Neural progenitor cell (in vitro differentiated cells): ENCODE results near the gene PARD3B. TPM values are rescaled to one million over a fixed set of nuclear protein-coding genes. Genes with fewer than 3 reads are reported as not detected.
A peak's percentile ranks its signal among the peaks of the same experiment; 100 is the strongest.

ENCODE experiments used
- DNase-seq: peaks from one replicate; pipeline ENCODE4 v3.0.0-alpha.2; 2016; ENCODE audit warnings: low spot score
- H2AFZ ChIP-seq: fragments of 200-600 bp; sonication (generic); replicated peaks from 2 replicates; pipeline ENCODE4 v1.6.1; 2016; ENCODE audit warnings: antibody characterized with exemption
- H3F3A ChIP-seq: fragments of 200-600 bp; sonication (generic); 2 replicates; pipeline ENCODE4 v1.6.1; 2016; ENCODE audit warnings: antibody characterized with exemption, low read depth
- H3K27ac ChIP-seq: fragments of 200-600 bp; sonication (generic); 2 replicates; pipeline ENCODE4 v1.5.1; 2016; ENCODE audit warnings: mild to moderate bottlenecking
- H3K27me3 ChIP-seq: fragments of 200-600 bp; sonication (generic); 2 replicates; pipeline ENCODE4 v1.6.1; 2016; ENCODE audit warnings: mild to moderate bottlenecking, moderate library complexity
- H3K36me3 ChIP-seq: fragments of 200-600 bp; sonication (generic); 2 replicates; pipeline ENCODE4 v1.5.1; 2016
- H3K4me1 ChIP-seq: fragments of 200-600 bp; sonication (generic); 2 replicates; pipeline ENCODE4 v1.6.1; 2016; ENCODE audit warnings: mixed run types
- H3K4me2 ChIP-seq: fragments of 200-600 bp; sonication (generic); 2 replicates; pipeline ENCODE4 v1.6.1; 2016
- H3K4me3 ChIP-seq: fragments of 200-600 bp; sonication (generic); 2 replicates; pipeline ENCODE4 v1.5.1; 2016
- H3K79me2 ChIP-seq: fragments of 200-600 bp; sonication (generic); 2 replicates; pipeline ENCODE4 v1.6.1; 2016; ENCODE audit warnings: low read depth
- H3K9ac ChIP-seq: fragments of 200-600 bp; sonication (generic); 2 replicates; pipeline ENCODE4 v1.6.1; 2016
- H3K9me3 ChIP-seq: fragments of 200-600 bp; sonication (generic); 2 replicates; pipeline ENCODE4 v1.5.1; 2016; ENCODE audit warnings: low read depth
- H4K20me1 ChIP-seq: fragments of 200-600 bp; sonication (generic); 2 replicates; pipeline ENCODE4 v1.6.1; 2016; ENCODE audit warnings: low read depth
- H3K27ac Mint-ChIP-seq: 3 replicates; pipeline ENCODE4 v1.8.0; 2021; ENCODE audit warnings: mixed read lengths
- H3K27me3 Mint-ChIP-seq: 2 replicates; pipeline ENCODE4 v1.8.0; 2022; ENCODE audit warnings: low read depth, mild to moderate bottlenecking, inconsistent platforms, moderate library complexity, mixed read lengths; ENCODE audit not compliant: insufficient read depth
- H3K36me3 Mint-ChIP-seq: 3 replicates; pipeline ENCODE4 v1.8.0; 2021; ENCODE audit warnings: mixed read lengths
- H3K4me1 Mint-ChIP-seq: 3 replicates; pipeline ENCODE4 v1.8.0; 2021; ENCODE audit warnings: mixed read lengths
- H3K4me3 Mint-ChIP-seq: 3 replicates; pipeline ENCODE4 v1.8.0; 2021; ENCODE audit warnings: mild to moderate bottlenecking, moderate library complexity, mixed read lengths
- H3K9me3 Mint-ChIP-seq: 3 replicates; pipeline ENCODE4 v1.8.0; 2020; ENCODE audit warnings: mixed read lengths
- EZH2 ChIP-seq: fragments of 200-600 bp; sonication (generic); IDR thresholded peaks from 2 replicates; pipeline ENCODE4 v1.6.1; 2017; ENCODE audit warnings: antibody characterized with exemption, mild to moderate bottlenecking, moderate library complexity
- EZH2phosphoT487 ChIP-seq: fragments of 200-600 bp; sonication (generic); IDR thresholded peaks from 2 replicates; pipeline ENCODE4 v1.6.1; 2017; ENCODE audit warnings: antibody characterized with exemption
- total RNA-seq: library from RNA; depleted of rRNA; stranded (reverse); fragments of >200 nt; gene quantifications from 2 replicates; pipeline ENCODE4 v1.2.3, GENCODE V29; 2015; ENCODE audit warnings: low replicate concordance
- TF ChIP-seq, protein P1 (sequence below): fragments of 200-600 bp; sonication (generic); IDR thresholded peaks from 2 replicates; pipeline ENCODE4 v1.5.1; 2017; ENCODE audit warnings: antibody characterized with exemption, mild to moderate bottlenecking

PARD3B gene
- total RNA-seq, 1 donor from 2014 or later: 8.4 TPM

DNA sequence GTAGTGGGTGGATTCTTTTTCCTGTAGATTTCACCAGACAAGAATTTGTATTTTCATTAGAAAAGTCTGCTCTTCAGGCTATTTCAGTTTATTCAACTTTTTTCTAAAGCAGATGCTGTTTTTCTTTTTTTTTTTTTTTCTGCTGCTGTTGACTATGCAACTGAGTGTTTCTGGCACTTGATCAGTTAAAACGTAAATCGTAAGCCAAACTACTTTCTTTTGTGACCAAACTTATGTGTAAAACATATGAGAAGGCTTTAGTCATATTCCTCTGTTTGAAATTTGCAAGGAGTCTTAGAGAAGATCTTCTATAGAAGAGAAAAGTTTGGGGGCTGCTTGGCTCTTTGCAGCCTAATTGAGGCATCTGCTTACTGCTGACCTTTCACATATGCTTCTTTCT, 170.1 kb downstream of the PARD3B start:
- Histone ChIP-seq H3K9me3 (no peaks in the 10 kb centered on the region), H3K4me2 (no peak overlapping the region), H3K27ac (no peak overlapping the region), H3K4me3 (no peak overlapping the region), H3K27me3 (no peaks in the 10 kb centered on the region), H3F3A (no peaks in the 10 kb centered on the region), H4K20me1 (no peaks in the 10 kb centered on the region), H2AFZ (no peak overlapping the region), H3K36me3 (no peaks in the 10 kb centered on the region), H3K9ac (no peak overlapping the region), H3K4me1 (no peaks in the 10 kb centered on the region), H3K79me2 (no peaks in the 10 kb centered on the region)
- no peaks in the 10 kb centered on the region for H3K4me1 Mint-ChIP-seq
- peaks cover 6% of the 10 kb centered on the region for H3K36me3 Mint-ChIP-seq
- no peak for DNase-seq
- no peak overlapping the region for H3K4me3 Mint-ChIP-seq
- TF ChIP-seq, protein P1, sequence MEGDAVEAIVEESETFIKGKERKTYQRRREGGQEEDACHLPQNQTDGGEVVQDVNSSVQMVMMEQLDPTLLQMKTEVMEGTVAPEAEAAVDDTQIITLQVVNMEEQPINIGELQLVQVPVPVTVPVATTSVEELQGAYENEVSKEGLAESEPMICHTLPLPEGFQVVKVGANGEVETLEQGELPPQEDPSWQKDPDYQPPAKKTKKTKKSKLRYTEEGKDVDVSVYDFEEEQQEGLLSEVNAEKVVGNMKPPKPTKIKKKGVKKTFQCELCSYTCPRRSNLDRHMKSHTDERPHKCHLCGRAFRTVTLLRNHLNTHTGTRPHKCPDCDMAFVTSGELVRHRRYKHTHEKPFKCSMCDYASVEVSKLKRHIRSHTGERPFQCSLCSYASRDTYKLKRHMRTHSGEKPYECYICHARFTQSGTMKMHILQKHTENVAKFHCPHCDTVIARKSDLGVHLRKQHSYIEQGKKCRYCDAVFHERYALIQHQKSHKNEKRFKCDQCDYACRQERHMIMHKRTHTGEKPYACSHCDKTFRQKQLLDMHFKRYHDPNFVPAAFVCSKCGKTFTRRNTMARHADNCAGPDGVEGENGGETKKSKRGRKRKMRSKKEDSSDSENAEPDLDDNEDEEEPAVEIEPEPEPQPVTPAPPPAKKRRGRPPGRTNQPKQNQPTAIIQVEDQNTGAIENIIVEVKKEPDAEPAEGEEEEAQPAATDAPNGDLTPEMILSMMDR: no peak
- TF ChIP-seq EZH2phosphoT487 (no peak), EZH2 (no peak)
- H3K9me3 Mint-ChIP-seq: no peaks in the 10 kb centered on the region
- H3K27me3 Mint-ChIP-seq: no peaks in the 10 kb centered on the region
- no peak overlapping the region for H3K27ac Mint-ChIP-seq

DNA sequence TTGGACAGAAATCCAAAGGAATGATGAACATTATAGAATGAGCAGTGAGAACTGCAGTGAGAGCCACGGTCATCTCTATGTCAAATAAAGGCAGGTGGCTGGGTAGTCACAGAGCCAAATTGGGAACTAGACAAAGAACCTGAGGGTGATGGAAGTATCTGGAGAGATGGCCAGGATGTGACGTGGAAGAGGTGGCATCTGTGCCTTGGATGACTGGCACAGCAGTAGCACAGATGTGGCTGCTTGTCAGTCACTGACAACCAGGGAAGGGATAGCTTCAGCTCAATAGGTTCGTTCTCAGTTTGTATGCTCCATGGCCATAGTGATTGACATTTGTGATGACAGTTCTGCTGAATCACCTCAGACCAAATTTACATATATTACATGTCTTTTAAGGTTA, 172.3 kb downstream of the PARD3B start:
- no peaks in the 10 kb centered on the region for H3K79me2 ChIP-seq
- H3K4me1 ChIP-seq: no peaks in the 10 kb centered on the region
- H3K27ac ChIP-seq: no peak overlapping the region
- no peaks in the 10 kb centered on the region for H4K20me1 ChIP-seq
- no peak for DNase-seq
- H3K9ac ChIP-seq: no peak overlapping the region
- H3K36me3 Mint-ChIP-seq: peaks cover 2% of the 10 kb centered on the region
- TF ChIP-seq, protein P1: no peak
- no peak overlapping the region for H2AFZ ChIP-seq
- H3F3A ChIP-seq: no peaks in the 10 kb centered on the region
- H3K27ac Mint-ChIP-seq: peak overlapping the region; percentile 11
- H3K4me3 ChIP-seq: no peak overlapping the region
- no peak overlapping the region for H3K4me2 ChIP-seq
- H3K27me3 ChIP-seq: no peaks in the 10 kb centered on the region
- H3K4me3 Mint-ChIP-seq: no peak overlapping the region
- no peaks in the 10 kb centered on the region for H3K9me3 Mint-ChIP-seq
- H3K36me3 ChIP-seq: no peaks in the 10 kb centered on the region
- no peaks in the 10 kb centered on the region for H3K9me3 ChIP-seq
- peaks cover under 1% of the 10 kb centered on the region for H3K27me3 Mint-ChIP-seq
- H3K4me1 Mint-ChIP-seq: no peaks in the 10 kb centered on the region

DNA sequence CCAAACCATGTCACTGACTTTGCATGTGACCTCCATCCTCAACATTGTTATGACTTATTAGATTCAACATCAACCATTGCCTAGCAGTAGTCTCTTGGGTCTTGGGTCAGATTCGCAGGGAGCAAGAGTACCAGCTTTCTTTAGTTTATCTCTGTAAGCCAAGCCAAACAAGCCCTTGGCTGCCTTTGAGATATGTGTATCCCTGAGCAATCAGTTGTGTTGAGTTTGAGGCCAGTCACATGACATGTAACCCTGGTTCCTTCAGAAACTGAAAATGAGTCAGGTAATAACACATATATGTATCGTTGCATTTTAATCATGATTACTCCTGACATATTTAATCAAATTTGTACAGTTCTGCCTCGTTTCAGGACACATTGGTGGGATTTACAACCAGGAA, 173.3 kb downstream of the PARD3B start:
- H3K4me2 ChIP-seq: no peak overlapping the region
- no peak overlapping the region for H2AFZ ChIP-seq
- H3K4me3 ChIP-seq: no peak overlapping the region
- no peaks in the 10 kb centered on the region for H4K20me1 ChIP-seq
- H3K9me3 Mint-ChIP-seq: no peaks in the 10 kb centered on the region
- H3K4me1 ChIP-seq: no peaks in the 10 kb centered on the region
- no peaks in the 10 kb centered on the region for H3K4me1 Mint-ChIP-seq
- H3K27ac Mint-ChIP-seq: no peak overlapping the region
- H3K36me3 Mint-ChIP-seq: no peaks in the 10 kb centered on the region
- no peaks in the 10 kb centered on the region for H3F3A ChIP-seq
- peaks cover 3% of the 10 kb centered on the region for H3K27me3 Mint-ChIP-seq
- H3K27me3 ChIP-seq: no peaks in the 10 kb centered on the region
- H3K27ac ChIP-seq: no peak overlapping the region
- no peak for DNase-seq
- H3K4me3 Mint-ChIP-seq: no peak overlapping the region
- no peaks in the 10 kb centered on the region for H3K36me3 ChIP-seq
- H3K79me2 ChIP-seq: no peaks in the 10 kb centered on the region
- no peaks in the 10 kb centered on the region for H3K9me3 ChIP-seq
- no peak overlapping the region for H3K9ac ChIP-seq
- TF ChIP-seq EZH2phosphoT487: no peak
- TF ChIP-seq, protein P1: no peak
- no peak for TF ChIP-seq EZH2

DNA sequence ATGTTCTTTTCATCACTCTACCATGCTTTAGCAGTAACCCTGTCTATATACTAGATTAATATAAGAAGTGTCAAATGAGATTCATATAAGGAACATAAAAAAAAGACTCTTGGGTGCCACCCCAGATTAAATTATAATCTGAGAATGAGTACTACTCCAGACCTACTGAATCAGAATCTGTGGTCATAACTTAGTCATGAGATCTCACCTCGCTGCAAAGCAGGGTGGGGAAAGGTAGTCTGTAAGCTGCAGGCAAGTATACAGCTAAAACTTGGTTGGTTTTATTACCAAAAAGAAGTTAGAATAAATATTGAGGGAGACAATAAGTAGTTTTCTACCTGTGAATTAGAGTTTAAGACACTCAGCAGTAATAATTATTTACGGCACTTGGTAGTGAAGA, 175.6 kb downstream of the PARD3B start:
- H3K36me3 ChIP-seq: no peaks in the 10 kb centered on the region
- Mint-ChIP-seq H3K36me3 (no peaks in the 10 kb centered on the region), H3K27ac (no peak overlapping the region), H3K9me3 (no peaks in the 10 kb centered on the region), H3K4me1 (peaks cover 2% of the 10 kb centered on the region), H3K4me3 (no peak overlapping the region), H3K27me3 (peaks cover 3% of the 10 kb centered on the region)
- TF ChIP-seq EZH2: no peak
- TF ChIP-seq, protein P1: no peak
- TF ChIP-seq EZH2phosphoT487: no peak
- H3K4me2 ChIP-seq: no peak overlapping the region
- DNase-seq: no peak
- H3K9me3 ChIP-seq: no peaks in the 10 kb centered on the region
- H2AFZ ChIP-seq: no peak overlapping the region
- H3K4me1 ChIP-seq: no peaks in the 10 kb centered on the region
- no peak overlapping the region for H3K27ac ChIP-seq
- no peak overlapping the region for H3K4me3 ChIP-seq
- H3K9ac ChIP-seq: no peak overlapping the region
- no peaks in the 10 kb centered on the region for H3K79me2 ChIP-seq
- no peaks in the 10 kb centered on the region for H4K20me1 ChIP-seq
- no peaks in the 10 kb centered on the region for H3K27me3 ChIP-seq
- no peaks in the 10 kb centered on the region for H3F3A ChIP-seq
